ENCODE measurements around the gene SLC25A18. TPM values are rescaled to one million over a fixed set of nuclear protein-coding genes. Genes with fewer than 3 reads are reported as not detected.

Gene SLC25A18
- total RNA-seq, 2 donors from 2014 or later = 6.9 to 14.3 TPM

- H3K27me3 Mint-ChIP-seq (ENCODE audit: insufficient read depth) = no peaks in the 10 kb centered on the region
Measured at GRCh38 chr22:17589810-17590375, 26.6 kb downstream of the SLC25A18 start.

GRCh38 chr22:17590586-17590985 lies 27.3 kb downstream of the SLC25A18 start:
- Histone ChIP-seq H3K27me3 (ENCODE audit: control insufficient read depth, insufficient read depth, low read length, poor library complexity, severe bottlenecking) (no peaks in the 10 kb centered on the region), H3K27ac (ENCODE audit: low read depth, low read length) (no peak overlapping the region), H3K9me3 (ENCODE audit: control insufficient read depth, low read length) (no peaks in the 10 kb centered on the region), H3K4me3 (ENCODE audit: low read length) (no peak overlapping the region), H3K36me3 (ENCODE audit: control insufficient read depth, insufficient read depth, low read length) (peaks cover 60% of the 10 kb centered on the region), H3K9ac (ENCODE audit: extremely low read depth, low read length, poor library complexity, severe bottlenecking) (no peak overlapping the region), H3K4me1 (ENCODE audit: control insufficient read depth, insufficient read depth, low read length) (no peaks in the 10 kb centered on the region)
- no peak for TF ChIP-seq CTCF (conservative IDR thresholded peaks at IDR 0.05)
- Mint-ChIP-seq H3K36me3 (ENCODE audit: low read depth) (peaks cover 67% of the 10 kb centered on the region), H3K27ac (peak overlapping the region; percentile 14), H3K9me3 (no peaks in the 10 kb centered on the region), H3K27me3 (ENCODE audit: insufficient read depth) (no peaks in the 10 kb centered on the region), H3K4me1 (peaks cover 6% of the 10 kb centered on the region), H3K4me3 (no peak overlapping the region)
- WGBS, 2 experiments (ENCODE audit: insufficient coverage in 1 of 2, insufficient read length in 1 of 2) = 92 to 97% methylated on average over 2 to 5 of the region's 5 CpGs
- DNase-seq = no peak

More at GRCh38 chr22:17589810-17590375, 26.6 kb downstream of the SLC25A18 start:
- Mint-ChIP-seq H3K4me3 (no peak overlapping the region), H3K4me1 (peaks cover 6% of the 10 kb centered on the region), H3K36me3 (ENCODE audit: low read depth) (peaks cover 60% of the 10 kb centered on the region), H3K27ac (peak overlapping the region; percentile 14), H3K9me3 (no peaks in the 10 kb centered on the region)
- WGBS, 2 experiments (ENCODE audit: insufficient coverage in 1 of 2, insufficient read length in 1 of 2) = 94 to 96% methylated on average over 8 to 10 of the region's 10 CpGs
- DNase-seq = no peak
- H3K36me3 ChIP-seq (ENCODE audit: control insufficient read depth, insufficient read depth, low read length) = peaks cover 53% of the 10 kb centered on the region
- H3K27ac ChIP-seq (ENCODE audit: low read depth, low read length) = no peak overlapping the region
- H3K4me1 ChIP-seq (ENCODE audit: control insufficient read depth, insufficient read depth, low read length) = no peaks in the 10 kb centered on the region
- H3K27me3 ChIP-seq (ENCODE audit: control insufficient read depth, insufficient read depth, low read length, poor library complexity, severe bottlenecking) = no peaks in the 10 kb centered on the region
- H3K9ac ChIP-seq (ENCODE audit: extremely low read depth, low read length, poor library complexity, severe bottlenecking) = no peak overlapping the region
- H3K9me3 ChIP-seq (ENCODE audit: control insufficient read depth, low read length) = no peaks in the 10 kb centered on the region
- TF ChIP-seq CTCF (conservative IDR thresholded peaks at IDR 0.05) = no peak
- H3K4me3 ChIP-seq (ENCODE audit: low read length) = no peak overlapping the region

GRCh38 chr22:17592201-17592600 lies 28.9 kb downstream of the SLC25A18 start:
- H3K27ac Mint-ChIP-seq = no peak overlapping the region
- H3K27ac ChIP-seq (ENCODE audit: low read depth, low read length) = no peak overlapping the region
- H3K4me3 Mint-ChIP-seq = no peak overlapping the region
- H3K9me3 Mint-ChIP-seq = peaks cover 10% of the 10 kb centered on the region
- DNase-seq = no peak
- H3K36me3 ChIP-seq (ENCODE audit: control insufficient read depth, insufficient read depth, low read length) = peaks cover 74% of the 10 kb centered on the region
- 93 to 94% methylated on average over 4 to 5 of the region's 5 CpGs for WGBS, 2 experiments (ENCODE audit: insufficient coverage in 1 of 2, insufficient read length in 1 of 2)
- peaks cover 82% of the 10 kb centered on the region for H3K36me3 Mint-ChIP-seq (ENCODE audit: low read depth)
- no peak overlapping the region for H3K4me3 ChIP-seq (ENCODE audit: low read length)
- no peak for TF ChIP-seq CTCF (conservative IDR thresholded peaks at IDR 0.05)
- no peak overlapping the region for H3K9ac ChIP-seq (ENCODE audit: extremely low read depth, low read length, poor library complexity, severe bottlenecking)
- H3K9me3 ChIP-seq (ENCODE audit: control insufficient read depth, low read length) = peaks cover 12% of the 10 kb centered on the region
- no peaks in the 10 kb centered on the region for H3K27me3 Mint-ChIP-seq (ENCODE audit: insufficient read depth)
- no peaks in the 10 kb centered on the region for H3K4me1 ChIP-seq (ENCODE audit: control insufficient read depth, insufficient read depth, low read length)
- H3K27me3 ChIP-seq (ENCODE audit: control insufficient read depth, insufficient read depth, low read length, poor library complexity, severe bottlenecking) = no peaks in the 10 kb centered on the region
- H3K4me1 Mint-ChIP-seq = peaks cover 6% of the 10 kb centered on the region
